Measurements from ENCODE around the gene PNKD.

DNA sequence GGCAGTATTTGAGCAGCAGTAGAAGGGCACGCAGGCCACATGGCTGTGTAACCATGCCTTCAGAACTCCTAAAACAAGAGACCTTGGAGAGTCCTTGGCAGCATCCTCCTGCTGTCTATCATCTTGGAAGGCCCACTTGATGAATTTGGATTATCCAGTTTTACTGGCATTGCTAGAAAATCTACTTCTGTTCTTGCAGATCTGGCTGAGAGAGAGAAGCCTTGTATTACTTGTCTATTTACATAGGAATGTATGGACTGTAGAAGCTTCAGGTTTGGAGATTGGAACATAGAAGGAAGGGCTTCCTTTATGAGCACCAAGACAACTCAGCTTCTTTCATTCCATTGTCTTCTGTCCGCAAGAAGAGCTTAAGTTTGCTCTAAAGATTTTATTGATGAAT lies 25.7 kb upstream of the PNKD start:
- TF ChIP-seq, protein P1, sequence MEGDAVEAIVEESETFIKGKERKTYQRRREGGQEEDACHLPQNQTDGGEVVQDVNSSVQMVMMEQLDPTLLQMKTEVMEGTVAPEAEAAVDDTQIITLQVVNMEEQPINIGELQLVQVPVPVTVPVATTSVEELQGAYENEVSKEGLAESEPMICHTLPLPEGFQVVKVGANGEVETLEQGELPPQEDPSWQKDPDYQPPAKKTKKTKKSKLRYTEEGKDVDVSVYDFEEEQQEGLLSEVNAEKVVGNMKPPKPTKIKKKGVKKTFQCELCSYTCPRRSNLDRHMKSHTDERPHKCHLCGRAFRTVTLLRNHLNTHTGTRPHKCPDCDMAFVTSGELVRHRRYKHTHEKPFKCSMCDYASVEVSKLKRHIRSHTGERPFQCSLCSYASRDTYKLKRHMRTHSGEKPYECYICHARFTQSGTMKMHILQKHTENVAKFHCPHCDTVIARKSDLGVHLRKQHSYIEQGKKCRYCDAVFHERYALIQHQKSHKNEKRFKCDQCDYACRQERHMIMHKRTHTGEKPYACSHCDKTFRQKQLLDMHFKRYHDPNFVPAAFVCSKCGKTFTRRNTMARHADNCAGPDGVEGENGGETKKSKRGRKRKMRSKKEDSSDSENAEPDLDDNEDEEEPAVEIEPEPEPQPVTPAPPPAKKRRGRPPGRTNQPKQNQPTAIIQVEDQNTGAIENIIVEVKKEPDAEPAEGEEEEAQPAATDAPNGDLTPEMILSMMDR (IDR thresholded peaks at IDR 0.05; ENCODE audit: low read depth, low read length): no peak
- no peak for TF ChIP-seq POLR2A (IDR thresholded peaks at IDR 0.05; ENCODE audit: extremely low read depth, insufficient read length)

Measured in NB4 (cell line).